ENCODE results near the gene BUD13. TPM values are rescaled to one million over a fixed set of nuclear protein-coding genes. Genes with fewer than 3 reads are reported as not detected.

The BUD13 gene
- total RNA-seq, 2 experiments from 2014 or later, result 30.2 to 35.6 TPM

- Mint-ChIP-seq H3K27ac (no peak overlapping the region), H3K36me3 (ENCODE audit: low read depth) (no peaks in the 10 kb centered on the region), H3K27me3 (no peaks in the 10 kb centered on the region), H3K4me3 (no peak overlapping the region), H3K4me1 (peaks cover 11% of the 10 kb centered on the region), H3K9me3 (ENCODE audit: low read depth) (no peaks in the 10 kb centered on the region)
- ATAC-seq (no peak), DNase-seq (no peak)
- POLR2A ChIA-PET, result no interaction called here
- intact Hi-C loops (cut with DNase I, micrococcal nuclease), result loop anchor here in 1 of 2 experiments (5.0 kb wide), 1 partner anchor 107 kb away; the partner anchor contains the start of gene APOA1
- CTCF ChIA-PET, result interaction anchor here (1.1 to 4.3 kb wide), 2 partner anchors 13 to 17 kb away, joined by 3 to 23 read pairs; no protein-coding TSS in a partner anchor
Observed at GRCh38 chr11:116730601-116731000, 42.2 kb downstream of the BUD13 start.

DNA sequence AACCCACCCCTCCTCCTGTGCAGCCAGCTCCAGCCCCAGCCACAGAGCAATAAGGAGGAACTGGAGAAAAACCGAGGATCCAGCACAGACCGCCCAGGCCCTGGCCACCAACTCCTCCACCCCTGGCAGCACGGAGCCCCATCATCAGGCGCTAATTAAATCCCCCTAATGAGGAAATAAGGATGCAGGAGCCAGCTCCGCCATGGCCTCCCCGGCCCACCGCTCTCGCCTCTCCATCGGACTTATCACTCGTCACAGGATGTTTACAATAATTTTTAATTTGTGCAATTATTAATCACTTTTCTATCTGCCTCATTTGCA, 42.6 kb downstream of the BUD13 start:
- intact Hi-C loops (cut with DNase I, micrococcal nuclease), result loop anchor here in 1 of 2 experiments (5.0 kb wide), 1 partner anchor 107 kb away; the partner anchor contains the start of gene APOA1
- Mint-ChIP-seq H3K4me3 (no peak overlapping the region), H3K9me3 (ENCODE audit: low read depth) (no peaks in the 10 kb centered on the region), H3K36me3 (ENCODE audit: low read depth) (no peaks in the 10 kb centered on the region), H3K27me3 (no peaks in the 10 kb centered on the region), H3K4me1 (peaks cover 11% of the 10 kb centered on the region), H3K27ac (no peak overlapping the region)
- no peak for DNase-seq
- ChIA-PET CTCF (no interaction called here), POLR2A (no interaction called here)
- ATAC-seq, result no peak

DNA sequence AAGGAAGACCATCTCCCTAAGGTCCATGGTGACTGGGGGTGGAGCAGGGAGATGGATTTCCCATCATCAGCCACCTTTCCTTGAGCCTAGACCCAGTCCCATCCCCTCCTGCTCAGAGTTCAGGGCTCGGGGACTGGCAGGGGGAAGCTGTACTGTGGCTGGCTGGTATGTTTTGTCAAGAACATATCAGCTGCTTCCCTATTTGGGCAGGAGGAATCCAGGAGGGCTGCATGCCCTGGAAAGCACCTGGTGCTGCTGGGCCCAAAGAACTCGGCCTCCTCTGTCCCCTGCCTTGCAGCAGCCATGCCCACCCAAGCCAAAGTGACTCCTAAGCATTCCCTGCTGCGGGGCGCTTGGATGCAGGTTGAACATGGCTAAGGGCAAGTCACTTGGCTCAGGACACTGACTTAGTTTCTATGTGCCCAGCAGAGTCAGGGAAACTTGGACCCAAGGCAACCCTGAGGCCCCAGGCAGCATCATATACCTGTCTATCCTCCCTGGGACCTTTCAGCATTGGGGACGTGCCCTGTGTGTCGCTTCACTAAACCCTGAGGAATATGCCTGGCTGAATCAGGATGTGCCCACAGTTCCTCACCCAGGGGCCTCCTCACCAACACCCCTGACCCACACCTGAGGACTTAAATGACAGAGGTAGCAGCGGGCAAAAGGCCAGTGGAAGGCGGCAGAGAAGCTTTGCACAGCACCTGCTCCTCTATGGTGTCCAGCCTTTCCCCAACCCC, 43.1 kb downstream of the BUD13 start:
- ATAC-seq (no peak), DNase-seq (no peak)
- POLR2A ChIA-PET, result no interaction called here
- no peak overlapping the region for H3K4me3 Mint-ChIP-seq
- H3K27ac Mint-ChIP-seq, result no peak overlapping the region
- intact Hi-C loops (cut with DNase I, micrococcal nuclease), result loop anchor here in 1 of 2 experiments (5.0 kb wide), 1 partner anchor 108 kb away; the partner anchor contains the start of gene APOA1
- CTCF ChIA-PET, result no interaction called here
- H3K36me3 Mint-ChIP-seq (ENCODE audit: low read depth), result no peaks in the 10 kb centered on the region
- no peaks in the 10 kb centered on the region for H3K9me3 Mint-ChIP-seq (ENCODE audit: low read depth)
- H3K27me3 Mint-ChIP-seq, result no peaks in the 10 kb centered on the region
- H3K4me1 Mint-ChIP-seq, result peaks cover 11% of the 10 kb centered on the region

- Mint-ChIP-seq H3K36me3 (ENCODE audit: low read depth) (no peaks in the 10 kb centered on the region), H3K27ac (no peak overlapping the region), H3K27me3 (no peaks in the 10 kb centered on the region), H3K9me3 (ENCODE audit: low read depth) (no peaks in the 10 kb centered on the region), H3K4me1 (peaks cover 5% of the 10 kb centered on the region), H3K4me3 (no peak overlapping the region)
- intact Hi-C loops (cut with DNase I, micrococcal nuclease), result no loop called here
- DNase-seq, result no peak
- ATAC-seq, result no peak
- ChIA-PET POLR2A (no interaction called here), CTCF (no interaction called here)
Observed at GRCh38 chr11:116727990-116728389, 44.8 kb downstream of the BUD13 start.

DNA sequence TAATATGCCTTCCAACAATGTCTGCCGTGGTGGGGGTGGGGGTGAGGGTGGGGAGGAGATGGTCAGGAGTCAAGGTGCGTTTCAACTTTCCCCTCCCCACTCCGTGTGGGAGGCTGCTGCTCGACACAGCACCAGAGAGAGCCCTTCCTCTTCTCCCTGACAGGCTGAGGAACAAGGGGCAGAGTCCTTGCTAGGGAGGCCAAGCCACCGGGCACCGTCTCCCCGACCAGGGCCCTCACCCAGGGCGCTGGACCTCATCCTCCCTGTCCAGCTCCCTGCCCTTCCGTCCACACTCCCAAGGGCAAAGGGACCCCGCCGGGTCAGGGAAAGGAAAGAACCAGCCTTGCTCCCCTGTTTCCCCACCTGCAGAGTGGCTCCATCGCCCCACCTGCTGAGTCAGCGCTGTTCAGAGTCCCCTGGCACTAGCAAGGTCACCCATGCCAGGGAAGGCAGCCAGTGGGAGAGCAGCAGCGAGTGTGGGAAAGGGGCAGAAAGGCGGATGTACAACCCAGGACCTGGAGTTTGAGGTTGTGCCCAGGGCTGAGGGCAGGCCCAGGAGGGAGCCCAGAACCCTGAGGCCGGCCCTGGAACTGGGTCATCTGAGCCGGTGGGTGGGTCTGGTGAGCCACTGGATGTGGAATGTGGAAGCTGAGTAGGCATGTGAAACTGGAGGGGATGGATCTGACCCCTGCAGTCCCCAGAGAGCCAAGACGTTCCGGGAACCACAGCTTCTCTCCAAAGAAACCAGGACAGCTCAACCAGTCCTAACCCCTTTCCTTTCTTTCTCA, 47.2 kb downstream of the BUD13 start:
- ATAC-seq (no peak), DNase-seq (no peak)
- ChIA-PET POLR2A (no interaction called here), CTCF (no interaction called here)
- Mint-ChIP-seq H3K27me3 (no peaks in the 10 kb centered on the region), H3K27ac (no peak overlapping the region), H3K4me3 (no peak overlapping the region), H3K4me1 (no peaks in the 10 kb centered on the region), H3K36me3 (ENCODE audit: low read depth) (no peaks in the 10 kb centered on the region), H3K9me3 (ENCODE audit: low read depth) (no peaks in the 10 kb centered on the region)
- intact Hi-C loops (cut with DNase I, micrococcal nuclease), result no loop called here

DNA sequence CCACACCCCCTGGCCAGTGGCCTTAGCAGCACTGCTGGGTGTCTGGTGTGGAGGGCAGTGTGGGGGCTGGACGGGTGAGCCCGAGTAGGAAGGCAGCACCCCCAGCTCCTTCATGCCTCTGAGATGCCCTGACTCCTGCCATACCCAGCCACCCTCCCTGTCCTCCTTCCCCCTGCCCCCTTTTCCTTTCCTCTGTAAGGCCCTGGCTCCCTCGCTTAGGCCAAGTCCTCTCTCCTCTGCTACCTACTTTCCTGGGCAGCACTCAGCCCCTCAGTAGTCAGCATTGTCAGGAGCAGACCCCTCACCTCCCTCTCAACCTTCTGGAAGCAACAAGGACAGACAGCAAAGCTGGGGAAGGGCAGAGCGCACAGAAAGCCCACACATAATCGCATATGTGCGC, 48.0 kb downstream of the BUD13 start:
- intact Hi-C loops (cut with DNase I, micrococcal nuclease), result no loop called here
- H3K36me3 Mint-ChIP-seq (ENCODE audit: low read depth), result no peaks in the 10 kb centered on the region
- no peaks in the 10 kb centered on the region for H3K27me3 Mint-ChIP-seq
- H3K4me3 Mint-ChIP-seq, result no peak overlapping the region
- DNase-seq, result no peak
- ChIA-PET CTCF (no interaction called here), POLR2A (no interaction called here)
- H3K9me3 Mint-ChIP-seq (ENCODE audit: low read depth), result no peaks in the 10 kb centered on the region
- H3K27ac Mint-ChIP-seq, result no peak overlapping the region
- no peak for ATAC-seq
- H3K4me1 Mint-ChIP-seq, result no peaks in the 10 kb centered on the region

DNA sequence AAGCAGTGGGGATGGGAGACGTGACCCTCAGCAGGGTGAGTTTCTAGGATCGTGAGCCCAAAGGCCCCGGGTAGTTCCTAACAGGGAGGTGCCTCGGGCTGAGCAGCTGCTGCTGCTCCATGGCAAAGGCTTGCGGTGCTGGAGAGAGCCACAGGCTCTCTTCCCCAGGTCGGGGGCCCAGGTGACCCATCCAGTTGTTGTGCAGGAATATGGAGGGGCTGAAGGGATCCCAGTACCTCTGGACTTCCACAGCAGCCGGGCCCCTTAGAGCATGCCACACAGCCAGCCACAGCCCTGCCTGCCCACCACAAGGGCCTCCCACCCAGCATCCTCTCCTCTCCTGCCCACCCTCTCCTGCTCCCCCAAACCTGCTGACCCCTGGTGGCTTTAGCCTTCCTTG, 49.3 kb downstream of the BUD13 start:
- POLR2A ChIA-PET, result no interaction called here
- Mint-ChIP-seq H3K27ac (no peak overlapping the region), H3K4me3 (no peak overlapping the region), H3K36me3 (ENCODE audit: low read depth) (no peaks in the 10 kb centered on the region), H3K4me1 (no peaks in the 10 kb centered on the region), H3K9me3 (ENCODE audit: low read depth) (no peaks in the 10 kb centered on the region), H3K27me3 (no peaks in the 10 kb centered on the region)
- CTCF ChIA-PET, result interaction anchor here (2.1 kb wide), 1 partner anchor 9 kb away, joined by 10 read pairs; no protein-coding TSS in a partner anchor
- intact Hi-C loops (cut with DNase I, micrococcal nuclease), result no loop called here
- ATAC-seq (no peak), DNase-seq (no peak)

GRCh38 chr11:116721988-116722387, 50.8 kb downstream of the BUD13 start:
- H3K9me3 Mint-ChIP-seq (ENCODE audit: low read depth), result no peaks in the 10 kb centered on the region
- H3K36me3 Mint-ChIP-seq (ENCODE audit: low read depth), result no peaks in the 10 kb centered on the region
- no peak for ATAC-seq
- H3K27me3 Mint-ChIP-seq, result no peaks in the 10 kb centered on the region
- no peak overlapping the region for H3K4me3 Mint-ChIP-seq
- intact Hi-C loops (cut with DNase I, micrococcal nuclease), result no loop called here
- no peak overlapping the region for H3K27ac Mint-ChIP-seq
- ChIA-PET POLR2A (interaction anchor here (0.8 kb wide), 1 partner anchor 519 kb away, joined by 7 read pairs; no protein-coding TSS in a partner anchor), CTCF (interaction anchor here (2.1 kb wide), 1 partner anchor 11 kb away, joined by 10 read pairs; no protein-coding TSS in a partner anchor)
- no peak for DNase-seq
- no peaks in the 10 kb centered on the region for H3K4me1 Mint-ChIP-seq

- DNase-seq (no peak), ATAC-seq (no peak)
- H3K4me1 Mint-ChIP-seq, result no peaks in the 10 kb centered on the region
- H3K9me3 Mint-ChIP-seq (ENCODE audit: low read depth), result no peaks in the 10 kb centered on the region
- CTCF ChIA-PET, result no interaction called here
- intact Hi-C loops (cut with DNase I, micrococcal nuclease), result no loop called here
- H3K27ac Mint-ChIP-seq, result no peak overlapping the region
- no peak overlapping the region for H3K4me3 Mint-ChIP-seq
- H3K36me3 Mint-ChIP-seq (ENCODE audit: low read depth), result no peaks in the 10 kb centered on the region
- POLR2A ChIA-PET, result no interaction called here
- H3K27me3 Mint-ChIP-seq, result no peaks in the 10 kb centered on the region
Observed at GRCh38 chr11:116720895-116721294, 51.9 kb downstream of the BUD13 start.

GRCh38 chr11:116718955-116719501, 53.8 kb downstream of the BUD13 start:
- CTCF ChIA-PET, result no interaction called here
- Mint-ChIP-seq H3K36me3 (ENCODE audit: low read depth) (no peaks in the 10 kb centered on the region), H3K4me1 (no peaks in the 10 kb centered on the region), H3K4me3 (no peak overlapping the region), H3K27me3 (no peaks in the 10 kb centered on the region), H3K27ac (no peak overlapping the region), H3K9me3 (ENCODE audit: low read depth) (no peaks in the 10 kb centered on the region)
- POLR2A ChIA-PET, result no interaction called here
- intact Hi-C loops (cut with DNase I, micrococcal nuclease), result no loop called here
- no peak for ATAC-seq
- no peak for DNase-seq

DNA sequence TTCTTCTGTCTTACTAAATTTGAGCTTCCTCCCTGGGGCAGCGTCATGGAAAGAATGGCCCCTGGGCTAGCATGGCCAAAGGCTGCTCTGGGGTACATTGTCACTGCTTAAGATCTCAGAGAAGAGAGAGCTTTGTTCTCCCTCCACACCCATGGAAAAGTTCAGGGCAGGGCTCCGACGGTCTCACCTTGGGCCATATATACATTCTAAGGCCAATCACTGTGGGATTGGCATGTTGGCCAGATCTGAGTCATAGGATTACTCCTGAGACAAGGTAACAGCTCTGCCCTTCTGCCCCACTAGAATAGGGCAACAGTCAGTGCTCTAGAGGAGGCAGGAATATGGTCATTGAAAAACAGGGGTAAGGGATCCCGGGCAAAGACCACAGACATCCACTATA, 56.2 kb downstream of the BUD13 start:
- ChIA-PET CTCF (interaction anchor here (0.7 to 1.4 kb wide), 3 partner anchors 16 to 269 kb away, joined by 3 to 6 read pairs (median 3); no protein-coding TSS in a partner anchor), POLR2A (no interaction called here)
- Mint-ChIP-seq H3K36me3 (ENCODE audit: low read depth) (no peaks in the 10 kb centered on the region), H3K27ac (no peak overlapping the region), H3K4me3 (no peak overlapping the region), H3K27me3 (peaks cover 2% of the 10 kb centered on the region), H3K9me3 (ENCODE audit: low read depth) (no peaks in the 10 kb centered on the region), H3K4me1 (no peaks in the 10 kb centered on the region)
- intact Hi-C loops (cut with DNase I, micrococcal nuclease), result no loop called here
- DNase-seq (no peak), ATAC-seq (no peak)

DNA sequence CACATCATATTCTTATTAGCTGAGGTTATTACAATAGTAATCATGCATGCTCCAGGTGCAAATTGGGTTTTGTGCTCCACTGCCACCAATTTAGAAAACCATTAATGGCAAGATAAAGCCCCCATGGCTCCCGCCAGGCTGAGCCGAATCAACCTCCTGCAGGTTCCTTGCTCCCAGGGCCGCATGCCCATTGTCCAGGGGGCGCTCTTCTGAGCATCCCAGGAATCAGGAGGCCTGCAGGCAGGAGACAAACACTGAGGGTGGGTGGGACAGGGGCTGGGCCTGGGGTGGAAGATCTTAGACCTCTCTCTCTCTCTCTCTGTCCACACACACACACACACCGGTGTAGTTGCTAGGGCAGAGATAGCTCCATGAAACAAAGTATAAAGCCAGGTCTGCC, 57.4 kb downstream of the BUD13 start:
- H3K4me3 Mint-ChIP-seq, result no peak overlapping the region
- H3K9me3 Mint-ChIP-seq (ENCODE audit: low read depth), result no peaks in the 10 kb centered on the region
- H3K27me3 Mint-ChIP-seq, result peaks cover 6% of the 10 kb centered on the region
- no peaks in the 10 kb centered on the region for H3K36me3 Mint-ChIP-seq (ENCODE audit: low read depth)
- ATAC-seq (no peak), DNase-seq (no peak)
- ChIA-PET CTCF (interaction anchor here (0.5 kb wide), 1 partner anchor 336 kb away, joined by 3 read pairs; no protein-coding TSS in a partner anchor), POLR2A (no interaction called here)
- intact Hi-C loops (cut with DNase I, micrococcal nuclease), result no loop called here
- no peak overlapping the region for H3K27ac Mint-ChIP-seq
- no peaks in the 10 kb centered on the region for H3K4me1 Mint-ChIP-seq
